Nephron (organoid): Measurements from ENCODE around the gene ADRA2C.
A peak's percentile ranks its signal among the peaks of the same experiment; 100 is the strongest.

Source experiments
- H3K27ac Mint-ChIP-seq, 3 experiments: 2 replicates each; pipeline ENCODE4 v1.8.0; 2020; ENCODE audit warnings: mixed read lengths in 3 of 3, mild to moderate bottlenecking in 2 of 3, moderate library complexity in 1 of 3
- H3K27me3 Mint-ChIP-seq: 2 replicates; pipeline ENCODE4 v1.8.0; 2021; ENCODE audit warnings: low read depth, mild to moderate bottlenecking, moderate library complexity, mixed read lengths
- H3K36me3 Mint-ChIP-seq: 2 replicates; pipeline ENCODE4 v1.8.0; 2020; ENCODE audit warnings: low read depth, mixed read lengths
- H3K4me1 Mint-ChIP-seq: 2 replicates; pipeline ENCODE4 v1.8.0; 2020; ENCODE audit warnings: mixed read lengths
- H3K4me3 Mint-ChIP-seq, 3 experiments: 2 replicates each; pipeline ENCODE4 v1.8.0; 2020; ENCODE audit warnings: mild to moderate bottlenecking in 3 of 3, mixed read lengths in 3 of 3, moderate library complexity in 2 of 3
- H3K9me3 Mint-ChIP-seq: 2 replicates; pipeline ENCODE4 v1.8.0; 2020; ENCODE audit warnings: mixed read lengths
- CTCF ChIP-seq, 3 experiments: fragments of 200-600 bp; sonication (generic); IDR thresholded peaks; one replicate each; pipeline ENCODE4 v1.5.0; 2021; ENCODE audit warnings: antibody characterized with exemption in 3 of 3; ENCODE audit not compliant: unreplicated experiment in 3 of 3

Gene ADRA2C

GRCh38 chr4:3783693-3784306 lies 17.6 kb downstream of the ADRA2C start:
- peaks cover 2% of the 10 kb centered on the region for H3K9me3 Mint-ChIP-seq
- no peaks in the 10 kb centered on the region for H3K4me1 Mint-ChIP-seq
- no peak overlapping the region for H3K4me3 Mint-ChIP-seq
- H3K27ac Mint-ChIP-seq, result no peak overlapping the region
- no peaks in the 10 kb centered on the region for H3K36me3 Mint-ChIP-seq
- TF ChIP-seq CTCF (IDR thresholded peaks at IDR 0.05; ENCODE audit: unreplicated experiment in 3 of 3), result peak; percentile 44 to 59 (median 53)
- H3K27me3 Mint-ChIP-seq, result peaks cover 13% of the 10 kb centered on the region

GRCh38 chr4:3784454-3785291 lies 18.5 kb downstream of the ADRA2C start:
- H3K36me3 Mint-ChIP-seq, result no peaks in the 10 kb centered on the region
- H3K27me3 Mint-ChIP-seq, result peaks cover 13% of the 10 kb centered on the region
- H3K27ac Mint-ChIP-seq, result no peak overlapping the region
- TF ChIP-seq CTCF (IDR thresholded peaks at IDR 0.05; ENCODE audit: unreplicated experiment in 3 of 3), result no peak
- H3K4me1 Mint-ChIP-seq, result no peaks in the 10 kb centered on the region
- H3K4me3 Mint-ChIP-seq, result no peak overlapping the region
- H3K9me3 Mint-ChIP-seq, result peaks cover 2% of the 10 kb centered on the region

GRCh38 chr4:3785292-3785565 lies 19.0 kb downstream of the ADRA2C start:
- H3K4me3 Mint-ChIP-seq, result no peak overlapping the region
- H3K27me3 Mint-ChIP-seq, result peaks cover 13% of the 10 kb centered on the region
- peaks cover 2% of the 10 kb centered on the region for H3K9me3 Mint-ChIP-seq
- no peak for TF ChIP-seq CTCF (IDR thresholded peaks at IDR 0.05; ENCODE audit: unreplicated experiment in 3 of 3)
- H3K36me3 Mint-ChIP-seq, result no peaks in the 10 kb centered on the region
- no peaks in the 10 kb centered on the region for H3K4me1 Mint-ChIP-seq
- no peak overlapping the region for H3K27ac Mint-ChIP-seq

GRCh38 chr4:3786196-3786869 lies 20.1 kb downstream of the ADRA2C start:
- H3K4me3 Mint-ChIP-seq, result no peak overlapping the region
- H3K27ac Mint-ChIP-seq, result no peak overlapping the region
- no peaks in the 10 kb centered on the region for H3K4me1 Mint-ChIP-seq
- peaks cover 2% of the 10 kb centered on the region for H3K9me3 Mint-ChIP-seq
- TF ChIP-seq CTCF (IDR thresholded peaks at IDR 0.05; ENCODE audit: unreplicated experiment in 3 of 3), result no peak
- H3K36me3 Mint-ChIP-seq, result no peaks in the 10 kb centered on the region
- H3K27me3 Mint-ChIP-seq, result peaks cover 19% of the 10 kb centered on the region

GRCh38 chr4:3787489-3788365 lies 21.5 kb downstream of the ADRA2C start:
- peaks cover 2% of the 10 kb centered on the region for H3K9me3 Mint-ChIP-seq
- no peaks in the 10 kb centered on the region for H3K36me3 Mint-ChIP-seq
- H3K4me1 Mint-ChIP-seq, result no peaks in the 10 kb centered on the region
- no peak for TF ChIP-seq CTCF (IDR thresholded peaks at IDR 0.05; ENCODE audit: unreplicated experiment in 3 of 3)
- no peak overlapping the region for H3K27ac Mint-ChIP-seq
- H3K27me3 Mint-ChIP-seq, result peaks cover 26% of the 10 kb centered on the region
- no peak overlapping the region for H3K4me3 Mint-ChIP-seq
